Peyer's patch (tissue), 4 donors: ENCODE data around the gene RAD51B. TPM values are rescaled to one million over a fixed set of nuclear protein-coding genes. Genes with fewer than 3 reads are reported as not detected.

ENCODE experiments used
- DNase-seq, 3 donors: peaks; one replicate each; pipeline ENCODE4 v3.0.0-alpha.2; 2017 to 2019
- H3K27ac ChIP-seq, 4 donors: fragments of 200-600 bp; sonication (generic); one replicate each; pipeline ENCODE4 v1.5.1; 2016 to 2019
- H3K27me3 ChIP-seq, 2 donors: fragments of 200-600 bp; sonication (generic); one replicate each; pipeline ENCODE4 v1.5.1; 2019
- H3K36me3 ChIP-seq, 3 donors: fragments of 200-600 bp; sonication (generic); one replicate each; pipeline ENCODE4 v1.5.1; 2016 to 2019
- H3K4me1 ChIP-seq, 4 donors: fragments of 200-600 bp; sonication (generic); one replicate each; pipeline ENCODE4 v1.5.1; 2016 to 2019
- H3K4me3 ChIP-seq, 4 donors: fragments of 200-600 bp; sonication (generic); 1 replicate in 3 of 4; 2 replicates in 1 of 4; pipeline ENCODE4 v1.5.1; 2016 to 2019; ENCODE audit warnings: mild to moderate bottlenecking in 1 of 4
- H3K9me3 ChIP-seq, 4 donors: fragments of 200-600 bp; sonication (generic); one replicate each; pipeline ENCODE4 v1.5.1; 2016 to 2019; ENCODE audit warnings: mild to moderate bottlenecking in 1 of 4
- CTCF ChIP-seq, 6 experiments: fragments of 450-650 bp in 4 of 6; fragments of 200-600 bp in 2 of 6; sonication (generic) in 1 of 6; IDR thresholded peaks; one replicate each; pipeline ENCODE4 v1.5.1; 2017 to 2019; ENCODE audit warnings: antibody characterized with exemption in 6 of 6, mild to moderate bottlenecking in 3 of 6, moderate library complexity in 1 of 6
- POLR2A ChIP-seq, 2 donors: fragments of 450-650 bp; IDR thresholded peaks; one replicate each; pipeline ENCODE4 v1.5.1; 2017; ENCODE audit warnings: antibody characterized with exemption in 2 of 2, mild to moderate bottlenecking in 2 of 2, moderate library complexity in 2 of 2
- total RNA-seq, 4 donors: library from RNA; depleted of rRNA; stranded (reverse); fragments of >200 nt; gene quantifications; one replicate each; pipeline ENCODE4 v1.1.0, GENCODE V29; 2016

Gene RAD51B
- total RNA-seq, 4 donors from 2014 or later: 12.6 to 103 (median 33.1) TPM

GRCh38 chr14:68571928-68572525 lies 752.4 kb downstream of the RAD51B start:
- no peak for TF ChIP-seq CTCF (IDR thresholded peaks at IDR 0.05)
- no peak for TF ChIP-seq POLR2A (IDR thresholded peaks at IDR 0.05)
- Histone ChIP-seq H3K9me3 (no peaks in the 10 kb centered on the region), H3K27ac (no peak overlapping the region), H3K4me1 (no peaks in the 10 kb centered on the region), H3K36me3 (no peaks in the 10 kb centered on the region), H3K4me3 (no peak overlapping the region), H3K27me3 (no peaks in the 10 kb centered on the region)
- DNase-seq: no peak

GRCh38 chr14:68573126-68573525 lies 753.5 kb downstream of the RAD51B start:
- no peak for TF ChIP-seq POLR2A (IDR thresholded peaks at IDR 0.05)
- Histone ChIP-seq H3K4me1 (no peaks in the 10 kb centered on the region), H3K27ac (no peak overlapping the region), H3K4me3 (no peak overlapping the region), H3K36me3 (no peaks in the 10 kb centered on the region), H3K9me3 (no peaks in the 10 kb centered on the region), H3K27me3 (no peaks in the 10 kb centered on the region)
- DNase-seq: no peak

- no peak for TF ChIP-seq CTCF (IDR thresholded peaks at IDR 0.05)
- no peak for TF ChIP-seq POLR2A (IDR thresholded peaks at IDR 0.05)
- DNase-seq: no peak
- H3K27me3 ChIP-seq: no peaks in the 10 kb centered on the region
- H3K4me3 ChIP-seq: no peak overlapping the region
- H3K4me1 ChIP-seq: no peaks in the 10 kb centered on the region
- H3K9me3 ChIP-seq: no peaks in the 10 kb centered on the region
- no peaks in the 10 kb centered on the region for H3K36me3 ChIP-seq
- no peak overlapping the region for H3K27ac ChIP-seq
Measured at GRCh38 chr14:68573722-68574121, 754.1 kb downstream of the RAD51B start.

- DNase-seq: no peak
- H3K4me1 ChIP-seq: no peaks in the 10 kb centered on the region
- no peaks in the 10 kb centered on the region for H3K9me3 ChIP-seq
- no peak overlapping the region for H3K4me3 ChIP-seq
- H3K36me3 ChIP-seq: no peaks in the 10 kb centered on the region
- TF ChIP-seq CTCF (IDR thresholded peaks at IDR 0.05): no peak
- no peak for TF ChIP-seq POLR2A (IDR thresholded peaks at IDR 0.05)
- H3K27me3 ChIP-seq: no peaks in the 10 kb centered on the region
- no peak overlapping the region for H3K27ac ChIP-seq
Measured at GRCh38 chr14:68574461-68574860, 754.9 kb downstream of the RAD51B start.

GRCh38 chr14:68574906-68575305 lies 755.3 kb downstream of the RAD51B start:
- TF ChIP-seq CTCF (IDR thresholded peaks at IDR 0.05): no peak
- no peak for TF ChIP-seq POLR2A (IDR thresholded peaks at IDR 0.05)
- no peaks in the 10 kb centered on the region for H3K9me3 ChIP-seq
- H3K4me3 ChIP-seq: no peak overlapping the region
- no peak for DNase-seq
- no peaks in the 10 kb centered on the region for H3K4me1 ChIP-seq
- H3K27ac ChIP-seq: no peak overlapping the region
- no peaks in the 10 kb centered on the region for H3K27me3 ChIP-seq
- H3K36me3 ChIP-seq: no peaks in the 10 kb centered on the region

- Histone ChIP-seq H3K4me3 (no peak overlapping the region), H3K27me3 (no peaks in the 10 kb centered on the region), H3K36me3 (no peaks in the 10 kb centered on the region), H3K4me1 (no peaks in the 10 kb centered on the region), H3K9me3 (no peaks in the 10 kb centered on the region), H3K27ac (no peak overlapping the region)
- TF ChIP-seq CTCF (IDR thresholded peaks at IDR 0.05) (no peak), POLR2A (IDR thresholded peaks at IDR 0.05) (no peak)
- no peak for DNase-seq
Measured at GRCh38 chr14:68575426-68575825, 755.8 kb downstream of the RAD51B start.
